ENCODE measurements around the gene GPER1.

GRCh38 chr7:1090686-1091643 is 3.1 kb downstream of the GPER1 start:
- TF ChIP-seq, protein P1, sequence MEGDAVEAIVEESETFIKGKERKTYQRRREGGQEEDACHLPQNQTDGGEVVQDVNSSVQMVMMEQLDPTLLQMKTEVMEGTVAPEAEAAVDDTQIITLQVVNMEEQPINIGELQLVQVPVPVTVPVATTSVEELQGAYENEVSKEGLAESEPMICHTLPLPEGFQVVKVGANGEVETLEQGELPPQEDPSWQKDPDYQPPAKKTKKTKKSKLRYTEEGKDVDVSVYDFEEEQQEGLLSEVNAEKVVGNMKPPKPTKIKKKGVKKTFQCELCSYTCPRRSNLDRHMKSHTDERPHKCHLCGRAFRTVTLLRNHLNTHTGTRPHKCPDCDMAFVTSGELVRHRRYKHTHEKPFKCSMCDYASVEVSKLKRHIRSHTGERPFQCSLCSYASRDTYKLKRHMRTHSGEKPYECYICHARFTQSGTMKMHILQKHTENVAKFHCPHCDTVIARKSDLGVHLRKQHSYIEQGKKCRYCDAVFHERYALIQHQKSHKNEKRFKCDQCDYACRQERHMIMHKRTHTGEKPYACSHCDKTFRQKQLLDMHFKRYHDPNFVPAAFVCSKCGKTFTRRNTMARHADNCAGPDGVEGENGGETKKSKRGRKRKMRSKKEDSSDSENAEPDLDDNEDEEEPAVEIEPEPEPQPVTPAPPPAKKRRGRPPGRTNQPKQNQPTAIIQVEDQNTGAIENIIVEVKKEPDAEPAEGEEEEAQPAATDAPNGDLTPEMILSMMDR (IDR thresholded peaks at IDR 0.05 in 2 of 3, conservative IDR thresholded peaks at IDR 0.05 in 1 of 3; ENCODE audit: borderline replicate concordance in 1 of 3, insufficient read depth in 1 of 3, low read depth in 2 of 3, low read length in 2 of 3) = no peak
- TF ChIP-seq POLR2A (IDR thresholded peaks at IDR 0.05; ENCODE audit: borderline replicate concordance, extremely low read depth, insufficient read depth, insufficient read length) (no peak), YY1 (IDR thresholded peaks at IDR 0.05; ENCODE audit: extremely low read depth, insufficient replicate concordance, low read depth, low read length) (no peak), EZH2 (IDR thresholded peaks at IDR 0.05) (no peak)
